Sigmoid colon (tissue), 7 donors: ENCODE results near the gene CARD14. TPM values are rescaled to one million over a fixed set of nuclear protein-coding genes. Genes with fewer than 3 reads are reported as not detected.

Experiments used
- DNase-seq: peaks from one replicate; pipeline ENCODE4 v3.0.0-alpha.2; 2019
- H3K27ac ChIP-seq, 4 donors: fragments of 200-600 bp; sonication (generic); one replicate each; pipeline ENCODE4 v1.5.1; 2016 to 2019; ENCODE audit warnings: mild to moderate bottlenecking in 1 of 4
- H3K27me3 ChIP-seq, 3 donors: fragments of 200-600 bp; sonication (generic); one replicate each; pipeline ENCODE4 v1.5.1; 2019; ENCODE audit warnings: mild to moderate bottlenecking in 1 of 3
- H3K36me3 ChIP-seq, 4 donors: fragments of 200-600 bp; sonication (generic); one replicate each; pipeline ENCODE4 v1.5.1; 2016 to 2019
- H3K4me1 ChIP-seq, 4 donors: fragments of 200-600 bp; sonication (generic); one replicate each; pipeline ENCODE4 v1.5.1; 2017 to 2019
- H3K4me3 ChIP-seq, 4 donors: fragments of 200-600 bp; sonication (generic); one replicate each; pipeline ENCODE4 v1.5.1; 2017 to 2019; ENCODE audit warnings: mild to moderate bottlenecking in 2 of 4, moderate library complexity in 1 of 4
- H3K9me3 ChIP-seq, 4 donors: fragments of 200-600 bp in 3 of 4; sonication (generic) in 3 of 4; one replicate each; pipeline versions ENCODE4 v1.5.1 to v1.6.1; 2013 to 2019
- EP300 ChIP-seq, 4 donors: sonication (generic); formaldehyde crosslinking; IDR thresholded peaks; one replicate each; pipeline ENCODE4 v1.6.1; 2017; ENCODE audit warnings: antibody characterized with exemption in 4 of 4
- POLR2A ChIP-seq, 2 donors: fragments of 450-650 bp; IDR thresholded peaks; one replicate each; pipeline ENCODE4 v1.6.1; 2016; ENCODE audit warnings: antibody characterized with exemption in 2 of 2, mild to moderate bottlenecking in 2 of 2, moderate library complexity in 2 of 2
- POLR2AphosphoS5 ChIP-seq, 4 donors: sonication (generic); formaldehyde crosslinking; IDR thresholded peaks; one replicate each; pipeline ENCODE4 v1.6.1; 2017; ENCODE audit warnings: antibody characterized with exemption in 4 of 4
- WGBS, 2 donors: extraction: QIAGEN DNeasy Blood & Tissue Kit; methylation state at CpG; one replicate each; pipeline ENCODE4 v1.1.7; 2013; 5-methylcytosine and 5-hydroxymethylcytosine counted together
- intact Hi-C: fragments of 100-400 bp; cut with DNase I; formaldehyde crosslinking; loops from one replicate; pipeline ENCODE4 v1.15.1; 2023
- polyA plus RNA-seq, 3 donors: library from polyadenylated mRNA; stranded (reverse); fragments of 200-250 nt; gene quantifications; one replicate each; pipeline ENCODE4 v1.2.3, GENCODE V29; 2013
- total RNA-seq, 4 donors: library from RNA; depleted of rRNA; stranded (reverse); fragments of >200 nt; gene quantifications; one replicate each; pipeline ENCODE4 v1.1.0, GENCODE V29; 2016
- TF ChIP-seq, protein P1 (sequence below), 4 experiments: fragments of 450-650 bp in 3 of 4; fragments of 200-600 bp in 1 of 4; IDR thresholded peaks; one replicate each; pipeline ENCODE4 v1.5.1; 2016 to 2019; ENCODE audit warnings: antibody characterized with exemption in 4 of 4, mild to moderate bottlenecking in 3 of 4, moderate library complexity in 2 of 4
- donor health status: healthy with polysubstance abuse.
- donor health status: Bipolar disorder and iron deficiency.
- donor health status: healthy.

CARD14 gene
- not detected for total RNA-seq
- polyA plus RNA-seq = 1 to 10 TPM in 2 of 3 donors, under 1 TPM in 1; 0.23 to 1.8 (median 1.5) TPM

DNA sequence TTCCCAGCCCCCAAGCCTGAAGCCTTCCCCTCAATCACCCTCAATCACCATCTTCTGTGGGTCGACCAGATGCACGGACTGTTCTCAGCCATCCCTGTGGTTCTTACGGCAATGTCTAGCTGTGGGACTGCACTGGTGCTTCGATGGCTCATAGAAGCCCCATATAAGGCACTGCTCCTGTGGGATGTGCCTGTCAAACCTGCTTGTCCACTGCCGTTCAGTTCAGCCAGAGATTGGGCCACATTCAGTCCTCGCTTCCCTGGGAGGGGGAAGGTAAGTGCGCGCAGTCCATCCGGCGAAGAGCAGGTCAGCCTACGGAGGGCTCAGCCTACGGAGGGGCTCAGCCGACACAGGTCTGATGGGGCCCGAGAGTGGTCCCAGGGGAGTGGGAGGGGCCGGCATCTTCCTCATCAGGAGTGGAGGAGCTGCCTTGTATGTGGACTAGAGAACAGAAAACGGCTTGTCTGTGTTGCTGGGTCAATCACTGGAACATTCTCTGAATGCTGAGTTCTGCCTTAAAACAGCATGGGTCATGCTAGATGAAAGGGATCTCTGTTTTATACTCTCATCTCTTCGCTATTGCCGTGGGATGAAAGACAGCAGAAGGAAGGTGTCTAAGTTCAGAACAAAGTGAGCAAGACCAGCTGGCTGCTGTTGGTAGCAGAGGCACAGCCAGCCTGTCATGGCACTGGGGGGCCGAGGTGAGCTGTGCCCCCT lies at the start of gene CARD14:
Gene CARD14 (plus strand): TSS at position 247 of the 717 bp plus-strand sequence. CDS start 11,409 bp downstream, outside the sequence.
- DNase-seq = no peak
- Histone ChIP-seq H3K9me3 (no peaks in the 10 kb centered on the region), H3K27ac (no peak within 1 kb of the TSS), H3K36me3 (no peaks in the 10 kb centered on the region), H3K4me3 (no peak within 1 kb of the TSS), H3K27me3 (peaks cover 0 to 3% (median 0%) of the 10 kb centered on the region in 3 donors), H3K4me1 (no peaks in the 10 kb centered on the region)
- TF ChIP-seq, protein P1, sequence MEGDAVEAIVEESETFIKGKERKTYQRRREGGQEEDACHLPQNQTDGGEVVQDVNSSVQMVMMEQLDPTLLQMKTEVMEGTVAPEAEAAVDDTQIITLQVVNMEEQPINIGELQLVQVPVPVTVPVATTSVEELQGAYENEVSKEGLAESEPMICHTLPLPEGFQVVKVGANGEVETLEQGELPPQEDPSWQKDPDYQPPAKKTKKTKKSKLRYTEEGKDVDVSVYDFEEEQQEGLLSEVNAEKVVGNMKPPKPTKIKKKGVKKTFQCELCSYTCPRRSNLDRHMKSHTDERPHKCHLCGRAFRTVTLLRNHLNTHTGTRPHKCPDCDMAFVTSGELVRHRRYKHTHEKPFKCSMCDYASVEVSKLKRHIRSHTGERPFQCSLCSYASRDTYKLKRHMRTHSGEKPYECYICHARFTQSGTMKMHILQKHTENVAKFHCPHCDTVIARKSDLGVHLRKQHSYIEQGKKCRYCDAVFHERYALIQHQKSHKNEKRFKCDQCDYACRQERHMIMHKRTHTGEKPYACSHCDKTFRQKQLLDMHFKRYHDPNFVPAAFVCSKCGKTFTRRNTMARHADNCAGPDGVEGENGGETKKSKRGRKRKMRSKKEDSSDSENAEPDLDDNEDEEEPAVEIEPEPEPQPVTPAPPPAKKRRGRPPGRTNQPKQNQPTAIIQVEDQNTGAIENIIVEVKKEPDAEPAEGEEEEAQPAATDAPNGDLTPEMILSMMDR (IDR thresholded peaks at IDR 0.05) = no peak
- TF ChIP-seq POLR2A (IDR thresholded peaks at IDR 0.05) (no peak), POLR2AphosphoS5 (IDR thresholded peaks at IDR 0.05) (no peak), EP300 (IDR thresholded peaks at IDR 0.05) (no peak)
- intact Hi-C loops = no loop called here
- 40 to 64% methylated on average over 19 of the region's 19 CpGs for WGBS, 2 donors

DNA sequence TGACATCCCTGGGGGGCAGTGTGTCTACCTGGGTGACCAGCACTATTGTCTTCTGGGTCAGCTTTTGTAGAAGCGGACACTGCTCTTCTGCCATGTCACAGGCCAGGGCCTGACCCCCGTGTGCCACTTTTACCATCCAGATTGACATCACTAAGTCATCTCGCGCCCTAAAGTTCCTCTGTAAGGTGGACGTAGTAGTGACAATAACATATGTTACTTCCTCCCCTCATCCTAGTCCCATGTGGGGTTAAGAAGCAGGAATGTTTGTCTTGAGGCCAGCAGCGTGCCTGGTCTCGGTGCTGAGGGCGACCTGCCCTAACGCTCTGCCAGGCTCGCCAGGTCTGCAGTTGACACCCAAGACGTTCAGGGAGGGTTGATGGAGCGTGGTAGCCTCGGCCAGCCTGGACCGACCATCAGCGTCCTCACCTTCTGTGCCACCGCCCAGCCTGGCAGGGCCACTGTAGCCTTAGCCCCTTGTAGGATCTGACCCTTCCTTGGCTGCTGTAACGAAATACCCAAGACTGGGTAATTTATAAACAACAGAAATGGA lies 47.7 kb upstream of the CARD14 start:
- no peak overlapping the region for H3K27ac ChIP-seq
- H3K9me3 ChIP-seq = no peaks in the 10 kb centered on the region
- intact Hi-C loops = no loop called here
- H3K4me1 ChIP-seq = no peaks in the 10 kb centered on the region
- H3K27me3 ChIP-seq = peaks cover 0 to 26% (median 0%) of the 10 kb centered on the region in 3 donors
- no peak overlapping the region for H3K4me3 ChIP-seq
- WGBS, 2 donors = 92% methylated on average over 17 of the region's 17 CpGs
- TF ChIP-seq EP300 (IDR thresholded peaks at IDR 0.05) = no peak
- TF ChIP-seq POLR2A (IDR thresholded peaks at IDR 0.05) = no peak
- TF ChIP-seq, protein P1 (IDR thresholded peaks at IDR 0.05) = no peak
- no peak for TF ChIP-seq POLR2AphosphoS5 (IDR thresholded peaks at IDR 0.05)
- peak; percentile 58 for DNase-seq
- peaks cover 0 to 16% (median 0%) of the 10 kb centered on the region in 4 donors for H3K36me3 ChIP-seq

DNA sequence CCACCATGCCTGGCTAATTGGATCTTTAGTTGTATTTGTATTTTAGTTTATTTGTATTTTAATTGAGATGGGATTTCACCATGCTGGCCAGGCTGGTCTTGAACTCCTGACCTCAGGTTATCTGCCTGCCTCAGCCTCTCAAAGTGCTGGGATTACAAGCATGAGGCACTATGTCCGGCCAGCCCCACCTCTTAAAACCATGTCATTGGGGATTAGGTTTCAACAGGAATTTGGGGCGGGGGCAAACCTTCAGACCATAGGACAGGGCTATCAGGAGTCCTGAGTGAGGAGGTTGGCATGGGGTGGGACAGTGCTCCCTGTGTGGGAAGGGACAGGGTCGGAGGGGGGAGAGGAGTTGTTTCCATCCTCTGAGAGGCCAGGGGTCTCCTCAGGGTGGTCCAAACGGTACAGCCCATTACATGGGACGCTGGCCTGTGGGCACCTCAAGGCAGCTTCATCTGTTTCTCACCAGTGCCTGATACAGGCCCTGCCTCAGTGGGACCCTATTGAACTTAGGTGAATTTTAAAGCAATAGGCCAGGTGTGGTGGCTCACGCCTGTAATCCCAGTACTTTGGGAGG lies 46.8 kb upstream of the CARD14 start:
- H3K4me3 ChIP-seq = no peak overlapping the region
- TF ChIP-seq POLR2A (IDR thresholded peaks at IDR 0.05) = no peak
- no peak for TF ChIP-seq EP300 (IDR thresholded peaks at IDR 0.05)
- TF ChIP-seq, protein P1 (IDR thresholded peaks at IDR 0.05) = no peak
- no peak for TF ChIP-seq POLR2AphosphoS5 (IDR thresholded peaks at IDR 0.05)
- H3K9me3 ChIP-seq = no peaks in the 10 kb centered on the region
- peak; percentile 30 for DNase-seq
- H3K27ac ChIP-seq = no peak overlapping the region
- intact Hi-C loops = no loop called here
- peaks cover 0 to 30% (median 0%) of the 10 kb centered on the region in 3 donors for H3K27me3 ChIP-seq
- 89 to 91% methylated on average over 6 of the region's 6 CpGs for WGBS, 2 donors
- H3K36me3 ChIP-seq = peaks cover 0 to 16% (median 0%) of the 10 kb centered on the region in 4 donors
- H3K4me1 ChIP-seq = no peaks in the 10 kb centered on the region

DNA sequence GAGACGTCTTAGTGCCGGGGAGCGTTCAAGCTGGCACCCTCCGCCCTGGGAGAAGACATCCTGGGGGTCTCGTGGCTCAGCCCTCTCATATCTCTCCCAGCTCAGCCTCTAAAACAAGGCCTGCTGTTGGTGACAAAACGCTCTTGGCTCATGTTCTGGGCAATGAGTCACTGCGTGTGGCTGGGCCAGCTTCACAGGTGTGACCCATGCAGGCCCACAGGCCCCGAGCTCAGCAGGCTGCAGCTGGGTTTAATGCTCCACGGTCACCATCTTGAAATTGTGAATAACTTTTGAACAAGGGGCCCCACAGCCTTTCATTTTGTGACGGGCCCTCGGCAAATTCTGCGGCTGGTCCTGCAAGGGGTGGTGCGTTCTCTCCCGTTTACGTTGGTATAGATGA lies 46.0 kb upstream of the CARD14 start:
- Histone ChIP-seq H3K4me3 (no peak overlapping the region), H3K27me3 (peaks cover 0 to 30% (median 0%) of the 10 kb centered on the region in 3 donors), H3K9me3 (no peaks in the 10 kb centered on the region), H3K4me1 (no peaks in the 10 kb centered on the region), H3K27ac (no peak overlapping the region), H3K36me3 (peaks cover 0 to 11% (median 0%) of the 10 kb centered on the region in 4 donors)
- TF ChIP-seq POLR2A (IDR thresholded peaks at IDR 0.05) = no peak
- no peak for TF ChIP-seq POLR2AphosphoS5 (IDR thresholded peaks at IDR 0.05)
- TF ChIP-seq, protein P1 (IDR thresholded peaks at IDR 0.05) = no peak
- no peak for TF ChIP-seq EP300 (IDR thresholded peaks at IDR 0.05)
- WGBS, 2 donors = 86 to 87% methylated on average over 15 of the region's 15 CpGs
- peak; percentile 68 for DNase-seq
- intact Hi-C loops = no loop called here
